ENCODE data around the gene RBFOX1. TPM values are rescaled to one million over a fixed set of nuclear protein-coding genes. Genes with fewer than 3 reads are reported as not detected.

RBFOX1 gene
- total RNA-seq, 1 donor from 2014 or later: not detected

DNA sequence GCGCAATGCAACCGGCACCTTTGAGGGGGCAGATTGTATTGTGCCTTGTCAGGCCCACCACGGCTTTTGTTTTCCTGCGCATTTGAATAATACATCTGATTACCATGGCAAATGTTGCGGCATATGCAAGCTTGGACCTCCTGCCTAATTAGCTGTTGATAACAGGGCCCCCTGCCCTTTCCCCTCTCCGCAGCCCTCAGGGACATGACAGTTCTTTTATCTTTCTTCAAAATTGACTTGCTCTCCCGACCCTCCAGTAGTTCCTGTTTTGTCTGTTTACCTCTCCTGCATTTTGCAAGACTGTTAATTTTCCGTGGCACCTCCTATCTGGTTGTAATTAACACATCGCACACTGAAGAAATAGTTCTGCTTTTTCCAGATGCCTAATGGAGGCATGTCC lies 86.8 kb downstream of the RBFOX1 start:
- intact Hi-C loops (cut with micrococcal nuclease): no loop called here

DNA sequence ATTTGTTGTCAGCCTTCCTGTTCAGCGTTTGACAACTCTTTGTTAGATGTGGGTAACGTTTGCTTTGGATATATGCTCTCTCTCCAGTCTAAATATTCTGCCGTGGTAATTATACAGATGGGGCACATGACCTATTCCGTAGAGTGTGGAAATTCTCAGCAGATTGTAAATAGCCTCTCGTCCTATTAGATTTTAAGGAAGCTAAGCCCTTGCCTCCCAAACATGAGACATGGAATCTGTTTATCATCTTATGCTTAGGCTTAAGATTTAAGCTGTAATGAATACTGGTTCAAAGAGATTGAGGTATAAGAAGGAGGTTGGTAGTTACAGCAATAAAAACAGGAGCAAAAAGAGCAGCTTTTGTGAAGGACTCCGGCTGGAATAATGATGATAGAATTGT lies 87.4 kb downstream of the RBFOX1 start:
- intact Hi-C loops (cut with micrococcal nuclease): no loop called here

DNA sequence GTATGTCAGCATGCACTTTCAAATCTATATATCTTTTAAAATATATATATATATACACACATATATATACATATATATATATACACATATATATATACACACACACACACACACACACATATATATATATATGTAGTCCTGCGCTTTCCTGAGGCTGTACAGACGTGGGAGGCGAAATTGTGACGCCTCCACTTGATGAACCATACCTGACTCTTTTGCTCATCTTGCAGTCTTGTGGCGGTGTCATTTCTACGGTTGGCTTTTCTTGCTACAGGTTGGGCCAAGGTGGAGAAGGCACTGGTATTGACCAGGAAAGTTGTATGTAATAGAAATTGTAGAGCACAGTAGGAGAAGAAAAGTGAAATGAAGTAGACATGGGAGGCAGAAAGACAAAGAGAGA lies 88.2 kb downstream of the RBFOX1 start:
- intact Hi-C loops (cut with micrococcal nuclease): no loop called here

DNA sequence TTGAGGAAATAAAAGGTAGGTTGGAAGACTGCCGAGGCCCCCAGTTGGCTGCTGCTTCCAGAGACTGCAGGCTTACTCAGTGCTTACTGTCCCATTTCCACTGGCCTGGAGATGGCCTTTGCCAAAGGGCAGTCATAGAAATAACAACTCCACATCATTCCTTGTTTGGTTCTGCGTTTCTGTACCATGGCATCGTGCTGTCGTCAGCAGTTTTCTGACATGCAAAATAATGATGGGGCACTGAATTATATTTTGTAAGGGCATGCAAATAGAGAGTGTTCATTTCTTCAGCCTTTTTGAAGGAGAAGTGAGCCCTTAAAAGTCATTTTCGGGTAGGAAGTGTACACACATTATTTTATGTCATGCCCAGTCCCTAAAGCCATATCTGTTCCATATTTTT lies 88.9 kb downstream of the RBFOX1 start:
- intact Hi-C loops (cut with micrococcal nuclease): no loop called here

DNA sequence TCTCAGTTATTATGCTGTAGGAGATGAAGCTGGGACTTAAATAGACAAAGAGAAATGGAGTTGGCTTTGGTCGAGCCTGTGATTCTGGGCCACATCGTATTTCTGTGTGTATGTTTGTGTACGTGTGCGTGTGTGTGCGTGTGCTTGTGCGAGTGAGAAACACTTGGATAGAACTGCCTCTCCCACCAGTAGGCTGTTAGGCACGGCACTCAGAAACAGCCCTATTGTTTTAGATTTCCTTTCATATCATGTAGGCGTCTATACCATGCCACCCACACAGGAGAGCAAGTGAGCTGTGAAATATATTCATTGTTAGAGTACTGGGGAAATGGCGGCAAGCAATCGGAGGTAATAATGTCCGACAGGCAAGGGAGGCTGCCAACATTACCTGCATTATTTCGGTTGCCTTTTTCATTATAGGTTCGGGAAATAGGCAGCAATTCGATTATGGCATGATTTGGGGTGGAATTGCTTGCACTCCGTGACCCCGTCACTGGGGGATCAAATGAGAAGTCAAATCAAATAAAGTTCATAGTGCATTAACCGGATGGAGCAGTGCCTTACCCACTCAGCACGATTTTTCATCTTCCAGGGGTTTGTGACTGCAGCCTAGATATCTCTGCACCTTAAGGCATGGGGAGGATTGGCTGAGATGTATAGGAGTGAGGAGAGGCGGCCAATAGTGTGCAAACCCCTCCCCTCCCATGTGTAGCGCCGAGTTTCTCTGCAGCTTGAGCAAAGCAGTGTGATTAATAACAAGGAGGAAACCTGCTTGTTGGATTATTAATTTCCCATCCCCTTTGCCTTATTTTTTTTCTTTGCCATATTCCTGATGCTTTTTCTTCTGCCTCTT lies 89.6 kb downstream of the RBFOX1 start:
- intact Hi-C loops (cut with micrococcal nuclease): no loop called here

DNA sequence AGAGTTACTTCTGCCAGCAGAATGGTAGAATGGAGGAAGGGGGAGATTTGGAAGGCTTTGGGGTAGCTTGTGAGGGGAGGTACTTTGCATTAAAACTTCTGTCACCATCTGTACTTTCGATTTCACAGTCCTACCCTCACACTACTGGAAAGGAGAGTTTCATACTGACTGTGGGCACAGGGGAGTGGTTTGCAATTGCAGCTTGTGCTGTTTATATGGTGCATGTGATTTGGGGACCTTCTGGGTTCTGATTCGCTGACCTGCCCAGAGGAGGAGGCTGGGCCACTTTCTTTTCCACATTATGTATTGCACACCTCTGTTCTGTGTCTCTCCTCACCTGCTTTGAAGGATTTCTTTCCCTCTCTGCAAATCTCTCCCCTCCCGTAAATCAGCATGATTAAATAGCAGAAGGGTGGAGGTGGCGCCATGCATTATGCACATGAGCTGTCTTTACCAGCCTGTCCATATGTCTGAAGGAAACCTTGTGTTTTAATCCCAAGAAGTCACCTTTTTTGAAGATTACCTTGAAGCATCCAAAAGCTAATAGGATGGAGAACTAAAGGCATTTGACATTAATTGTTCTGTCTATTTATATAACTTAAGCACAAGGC lies 90.9 kb downstream of the RBFOX1 start:
- intact Hi-C loops (cut with micrococcal nuclease): no loop called here

DNA sequence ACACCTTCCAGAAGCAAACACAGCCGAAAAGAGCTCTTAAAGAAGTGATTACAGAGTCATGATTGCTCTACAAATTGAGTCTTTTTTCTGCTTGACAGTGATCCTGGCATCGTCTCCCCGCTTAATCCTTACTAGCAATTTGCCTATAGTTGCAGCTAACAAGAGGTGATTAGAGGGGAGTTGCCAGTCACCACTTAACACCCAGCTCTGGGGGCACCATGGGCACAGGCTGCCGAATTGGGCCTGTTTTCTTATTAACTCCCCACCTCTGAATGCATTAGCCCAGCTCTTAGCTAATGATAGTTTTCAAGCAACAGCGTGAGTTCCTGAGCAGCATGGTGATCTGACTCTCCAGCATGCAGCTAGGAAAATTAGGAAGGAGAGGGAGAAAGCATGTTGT lies 93.5 kb downstream of the RBFOX1 start:
- intact Hi-C loops (cut with micrococcal nuclease): no loop called here

DNA sequence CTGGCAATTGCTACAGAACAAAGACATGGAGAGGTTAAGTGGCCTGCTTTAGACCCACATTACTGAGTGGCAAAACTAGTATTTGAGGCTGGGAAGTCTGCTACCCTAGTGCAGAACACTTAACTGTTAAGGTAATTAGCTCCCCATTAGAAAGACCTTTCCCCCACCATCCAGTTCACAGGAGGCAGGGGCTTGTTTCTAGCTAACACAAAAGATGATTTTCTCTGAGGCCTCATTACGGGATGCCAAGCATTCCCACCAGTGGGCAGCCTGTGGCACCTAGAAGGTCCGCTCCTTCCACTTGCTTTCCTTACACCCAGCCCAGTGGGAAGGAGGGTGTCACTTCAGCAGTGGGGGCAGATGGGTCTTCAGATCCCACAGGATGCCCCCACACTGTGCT lies 99.1 kb downstream of the RBFOX1 start:
- intact Hi-C loops (cut with micrococcal nuclease): no loop called here

DNA sequence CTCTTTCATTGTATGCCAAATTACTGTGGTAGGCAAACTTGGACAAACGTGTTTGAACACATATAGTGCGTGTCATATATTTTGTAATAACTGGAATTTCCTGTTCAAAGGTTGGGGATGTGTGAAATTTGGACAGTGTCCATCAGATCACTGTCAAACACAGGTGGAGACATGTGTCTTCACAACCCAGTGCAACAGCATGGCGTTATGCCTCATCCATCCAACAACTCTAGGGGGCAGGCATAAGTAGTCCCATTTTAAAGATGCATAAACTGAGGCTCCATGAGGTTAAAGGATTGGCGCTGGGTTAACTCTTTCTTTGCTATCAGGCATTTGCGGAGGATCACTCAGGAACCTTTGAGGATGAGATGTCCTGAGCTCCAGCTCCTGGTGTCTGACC lies 103.7 kb downstream of the RBFOX1 start:
- intact Hi-C loops (cut with micrococcal nuclease): no loop called here

DNA sequence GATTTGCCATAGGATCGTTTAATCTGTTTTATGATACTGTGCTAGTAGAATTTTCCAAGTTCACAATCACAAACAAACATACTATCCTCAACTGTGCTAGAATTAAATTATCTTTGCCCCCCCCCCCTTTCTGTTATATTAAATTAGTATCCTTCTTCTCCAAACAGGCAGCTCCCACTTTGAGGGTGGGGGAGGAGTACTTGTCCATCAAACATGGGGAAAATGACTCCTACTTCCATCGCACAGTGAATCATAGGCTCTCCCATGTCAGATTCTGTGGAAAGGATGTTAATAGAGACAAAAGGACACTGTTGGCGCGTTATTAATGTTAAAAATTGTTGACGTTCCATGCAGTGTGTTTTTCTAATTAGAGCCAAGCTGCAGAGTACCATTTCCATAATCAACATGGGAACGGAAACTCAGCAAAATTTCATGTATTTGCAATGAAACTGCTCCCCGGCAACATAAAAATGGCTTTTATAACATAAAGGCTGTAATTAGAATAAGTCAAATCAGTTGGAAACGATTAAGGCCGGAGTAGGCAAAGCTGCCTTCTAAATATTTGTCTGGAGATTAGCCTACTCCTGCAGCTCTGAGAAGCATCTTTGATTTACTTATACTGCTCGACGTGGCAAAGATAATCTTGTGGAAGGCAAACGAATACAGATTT lies 104.6 kb downstream of the RBFOX1 start:
- intact Hi-C loops (cut with micrococcal nuclease): no loop called here

DNA sequence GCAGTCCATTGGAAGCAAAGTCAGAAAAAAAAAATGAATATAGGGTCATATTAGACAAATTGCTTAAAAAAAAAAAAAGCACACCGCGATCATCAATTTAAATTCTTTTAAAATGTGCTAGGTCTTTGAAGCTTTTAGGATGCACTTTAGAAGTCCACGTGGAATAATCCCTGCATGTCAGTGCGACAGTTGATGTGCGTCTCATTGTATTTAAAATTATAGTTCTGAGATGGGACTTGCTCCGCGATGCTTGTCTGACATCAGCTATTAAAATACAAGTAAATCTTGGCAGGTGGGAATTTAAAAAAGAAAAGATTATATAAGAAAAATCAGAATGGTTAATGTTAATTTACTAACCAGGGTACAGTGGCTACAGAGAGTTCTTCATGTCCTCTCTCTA lies 105.2 kb downstream of the RBFOX1 start:
- intact Hi-C loops (cut with micrococcal nuclease): no loop called here

DNA sequence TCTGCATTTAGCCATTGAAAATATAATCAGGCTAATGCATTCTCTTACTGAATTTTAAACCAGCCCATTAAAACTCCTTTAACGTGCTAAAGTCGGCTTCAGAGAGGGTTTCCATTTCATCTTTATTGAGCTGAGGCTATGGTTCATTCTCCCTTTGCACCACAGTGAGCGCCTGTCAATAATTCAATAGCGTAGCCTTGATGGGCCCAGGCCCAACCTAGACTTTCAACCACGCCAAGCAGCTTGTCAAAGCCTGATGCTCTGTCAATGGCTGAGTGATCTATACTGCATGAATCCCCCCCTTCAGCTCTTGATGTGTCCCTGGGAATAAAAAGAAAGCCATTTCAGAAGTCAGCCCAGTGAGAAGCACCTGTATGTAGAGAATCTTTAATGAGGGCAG lies 106.0 kb downstream of the RBFOX1 start:
- intact Hi-C loops (cut with micrococcal nuclease): no loop called here

DNA sequence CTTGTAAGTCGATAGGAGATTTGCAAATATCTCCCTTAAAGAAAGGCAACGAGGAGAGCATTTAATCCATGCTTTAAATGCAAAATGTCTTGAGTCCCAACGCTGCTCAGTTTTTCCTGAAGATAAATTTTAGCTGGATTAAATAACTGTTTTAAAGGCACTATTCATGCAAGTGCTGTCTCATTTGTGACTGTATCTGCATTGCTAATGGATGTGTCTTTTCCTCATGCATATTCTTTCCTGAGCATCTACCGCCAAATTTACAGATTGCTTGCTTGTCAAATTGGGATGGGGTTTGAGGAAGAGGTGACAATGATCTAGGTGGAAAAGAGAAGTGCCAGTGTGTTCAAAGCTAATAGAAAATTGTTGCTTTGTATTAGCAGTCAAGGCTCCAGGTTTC lies 106.9 kb downstream of the RBFOX1 start:
- intact Hi-C loops (cut with micrococcal nuclease): no loop called here

DNA sequence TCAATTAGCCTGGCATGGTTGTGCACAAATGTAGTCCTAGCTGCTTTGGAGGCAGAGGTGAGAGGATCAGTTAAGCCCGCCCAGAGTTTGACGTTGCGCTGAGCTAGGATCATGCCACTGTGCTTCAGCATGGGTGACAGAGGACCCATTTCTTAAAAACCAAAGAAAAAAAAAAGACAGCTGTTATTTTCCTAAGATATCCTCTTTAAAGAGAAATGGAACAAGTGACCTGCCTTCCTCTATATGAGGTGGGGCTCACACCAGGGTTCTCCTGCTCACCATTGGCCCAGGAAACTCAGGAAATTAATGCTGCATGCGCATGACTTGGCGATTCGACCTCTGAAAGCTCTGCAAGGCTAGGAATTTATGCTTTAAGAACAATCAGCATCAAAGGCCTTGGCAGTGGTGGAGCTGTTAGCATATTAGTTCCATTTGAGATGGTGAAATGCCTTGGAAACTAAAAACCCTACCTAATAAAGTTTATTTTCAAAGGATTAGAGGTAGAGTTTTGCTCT lies 108.3 kb downstream of the RBFOX1 start:
- intact Hi-C loops (cut with micrococcal nuclease): no loop called here

DNA sequence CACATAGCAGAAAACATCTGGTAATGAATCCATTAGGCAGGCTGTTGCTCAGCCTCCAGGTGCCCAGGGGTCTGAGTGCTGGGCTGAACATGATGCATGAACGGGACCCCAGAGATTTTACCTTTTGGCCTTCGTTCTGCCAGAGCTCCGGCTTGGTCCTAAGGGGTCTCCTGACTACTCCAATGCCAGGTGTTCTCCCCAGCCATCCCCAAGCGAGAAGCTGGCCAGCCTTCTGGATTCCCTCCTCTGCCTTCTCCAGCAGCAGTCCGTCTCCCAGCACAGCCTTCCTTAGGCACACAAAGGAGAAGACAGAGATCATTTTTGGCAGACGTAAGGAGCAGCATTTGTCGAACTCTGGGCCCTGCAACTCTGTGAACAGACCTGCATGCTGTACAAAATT lies 109.4 kb downstream of the RBFOX1 start:
- intact Hi-C loops (cut with micrococcal nuclease): no loop called here

DNA sequence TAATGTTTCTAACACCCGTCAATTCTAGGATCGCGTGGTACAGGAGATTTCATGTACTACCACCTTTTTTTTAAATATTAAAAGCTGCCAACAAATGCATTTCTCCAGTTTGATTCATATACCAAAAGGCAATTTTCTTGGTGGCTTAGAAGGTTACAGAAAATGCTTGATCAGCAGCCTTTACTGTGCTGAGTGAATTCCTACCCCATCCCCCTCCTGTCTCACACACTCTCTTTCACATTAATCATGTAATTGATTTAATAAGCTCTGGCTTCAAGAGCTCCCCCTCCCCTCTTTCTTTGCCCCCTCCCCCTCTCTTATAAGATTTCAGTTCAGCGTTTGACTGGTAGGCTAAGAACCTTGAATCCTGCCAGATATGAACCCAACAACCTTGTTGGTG lies 110.5 kb downstream of the RBFOX1 start:
- intact Hi-C loops (cut with micrococcal nuclease): no loop called here

DNA sequence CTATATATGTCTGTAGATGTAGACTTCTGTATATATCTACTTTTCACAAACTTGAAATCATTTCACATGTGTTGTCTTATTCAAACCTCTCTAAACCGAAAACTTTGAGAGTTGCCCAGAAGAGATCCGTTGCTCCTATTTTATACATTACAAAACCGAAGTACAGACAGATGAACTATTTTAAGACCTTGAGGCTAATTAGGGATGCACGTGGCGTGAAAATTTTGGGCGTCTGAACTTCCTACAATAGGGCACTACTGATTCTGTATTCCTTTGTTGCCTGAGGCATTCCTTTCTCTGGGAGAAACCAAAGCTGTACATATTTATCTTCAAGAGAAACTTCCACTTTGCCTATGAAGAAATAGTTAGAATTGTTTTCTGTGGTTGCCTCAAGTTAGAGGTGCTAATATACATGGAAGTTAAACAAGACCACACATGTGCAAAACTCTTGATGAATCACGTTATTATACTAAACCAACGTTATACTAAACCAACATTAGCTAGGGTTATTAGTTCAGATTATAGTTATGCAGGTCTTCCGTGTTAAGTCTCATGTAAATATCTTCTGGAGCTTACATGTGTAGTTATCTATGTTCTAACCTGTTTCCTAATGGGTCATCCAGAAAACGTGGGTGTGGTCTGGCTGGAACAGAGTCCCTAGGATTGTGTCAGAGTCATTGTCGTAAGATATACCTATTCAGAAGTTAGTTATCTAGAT lies 111.2 kb downstream of the RBFOX1 start:
- intact Hi-C loops (cut with micrococcal nuclease): no loop called here

DNA sequence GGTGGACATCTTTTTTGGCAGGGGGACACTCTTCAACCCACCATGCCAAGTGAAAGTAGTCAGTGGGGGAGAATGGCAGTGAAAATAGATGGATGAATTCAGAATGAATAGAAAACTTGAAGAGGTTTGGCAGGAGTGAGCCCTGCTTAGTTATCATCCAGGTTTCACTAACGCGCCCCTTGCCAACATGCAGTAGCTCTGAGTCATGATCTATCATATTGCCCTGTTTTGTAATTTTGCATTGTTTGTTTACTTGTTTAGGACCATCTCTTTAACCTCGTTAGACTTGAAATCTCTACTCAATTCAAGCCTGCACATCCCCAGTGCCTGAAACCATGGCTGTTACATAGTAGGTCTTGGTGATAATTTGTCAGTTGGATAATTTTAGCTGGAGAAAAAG lies 116.7 kb downstream of the RBFOX1 start:
- intact Hi-C loops (cut with micrococcal nuclease): no loop called here

DNA sequence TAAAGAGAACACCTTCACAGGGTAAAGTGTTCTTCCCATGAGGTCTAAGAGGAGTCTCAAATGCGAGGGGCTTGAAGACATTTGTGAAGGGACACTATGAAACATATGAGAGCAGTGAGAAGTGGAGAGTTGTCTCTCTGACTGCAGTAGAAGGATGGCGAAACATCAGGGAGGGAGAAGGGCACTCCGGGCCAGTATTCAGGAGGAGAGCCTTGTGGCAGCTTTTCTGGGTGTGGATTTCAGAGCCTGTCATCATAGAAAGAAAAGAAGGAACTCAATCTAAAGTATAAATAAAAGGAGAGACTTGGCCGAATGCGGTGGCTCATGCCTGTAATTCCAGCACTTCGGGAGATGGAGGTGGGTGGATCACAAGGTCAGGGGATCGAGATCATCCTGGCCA lies 117.2 kb downstream of the RBFOX1 start:
- intact Hi-C loops (cut with micrococcal nuclease): no loop called here

DNA sequence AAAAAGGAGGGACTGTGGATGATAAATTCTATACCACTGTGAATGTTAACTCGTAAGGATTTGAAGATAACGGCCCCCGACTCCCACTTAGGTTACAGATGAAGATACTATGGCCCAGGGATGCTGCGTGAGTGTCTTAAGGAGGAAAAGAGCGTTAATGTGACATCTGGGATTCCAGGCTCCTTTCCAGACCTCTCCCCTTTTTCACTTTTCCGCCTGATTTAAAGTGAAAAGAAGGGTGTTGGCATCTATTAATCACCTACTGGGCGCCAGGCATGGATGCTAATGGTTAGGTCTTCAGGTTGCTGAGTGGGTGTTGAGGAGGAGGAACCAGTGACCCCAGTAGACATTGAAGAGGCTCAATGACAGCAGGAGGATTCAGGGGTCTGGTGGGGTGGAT lies 117.8 kb downstream of the RBFOX1 start:
- intact Hi-C loops (cut with micrococcal nuclease): no loop called here

DNA sequence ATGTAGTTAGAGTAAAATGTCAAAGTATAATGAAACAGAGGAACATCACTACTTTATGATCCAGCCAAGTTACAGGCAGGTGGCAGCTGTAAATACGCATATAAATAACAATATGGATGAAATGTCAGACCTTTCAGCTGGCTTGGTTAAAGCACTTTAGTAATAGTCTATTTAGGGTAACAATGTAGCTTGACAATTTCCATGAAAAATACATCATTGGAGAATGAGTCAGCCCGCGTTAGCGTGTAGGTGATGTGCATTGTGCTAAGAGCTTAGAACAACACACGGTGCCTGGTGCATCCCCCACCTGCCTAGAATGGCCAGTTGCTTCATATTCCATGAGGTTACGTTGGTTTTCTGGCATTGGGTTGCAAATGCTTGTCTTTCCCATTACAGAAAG lies 119.4 kb downstream of the RBFOX1 start:
- intact Hi-C loops (cut with micrococcal nuclease): no loop called here

DNA sequence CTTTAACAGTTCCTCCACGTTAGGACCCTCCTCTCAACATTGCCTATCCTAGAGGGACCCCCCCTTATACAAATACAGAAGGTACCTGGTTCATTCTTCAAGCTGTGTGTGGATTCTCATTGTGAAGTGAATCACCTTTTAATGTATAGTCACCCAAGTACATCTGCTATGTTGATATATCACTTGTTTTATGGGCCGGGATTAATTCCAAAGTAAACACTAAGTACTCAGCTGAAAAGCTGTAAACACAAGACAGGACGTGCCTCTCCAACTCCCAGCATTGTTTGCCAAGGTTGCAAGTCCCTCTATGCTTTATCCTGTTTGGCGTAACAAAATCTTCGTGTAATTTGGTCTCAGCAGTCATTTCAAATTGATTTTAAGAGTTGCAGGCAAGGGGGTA lies 123.6 kb downstream of the RBFOX1 start:
- intact Hi-C loops (cut with micrococcal nuclease): no loop called here

Measured in T-helper 2 cell treated with Interferon-gamma antibody and Interleukin-4, amounts not matched to agents 100 ng/mL and 5 ng/mL, for 36 hours (primary cell).